HepG2 (cell line): ENCODE measurements around the gene AKR1B15.

ENCODE experiments used
- TAF1 ChIP-seq: sonication (generic); formaldehyde crosslinking; IDR thresholded peaks from 2 replicates; pipeline ENCODE4 v1.4.0; 2020; ENCODE audit warnings: missing genetic modification reagents
- TF ChIP-seq, protein P1 (sequence below): sonication (generic); formaldehyde crosslinking; IDR thresholded peaks from 2 replicates; pipeline ENCODE4 v1.4.0; 2020; ENCODE audit warnings: missing genetic modification reagents, borderline replicate concordance
- TF ChIP-seq, protein P2 (sequence below): sonication (generic); formaldehyde crosslinking; IDR thresholded peaks from 2 replicates; pipeline ENCODE4 v1.5.0; 2020; ENCODE audit warnings: mild to moderate bottlenecking, missing genetic modification reagents, moderate library complexity
- TF ChIP-seq, protein P3 (sequence below), 2 experiments: fragments of 450-650 bp in 1 of 2; sonication (generic) in 1 of 2; formaldehyde crosslinking; IDR thresholded peaks; 2 replicates each; pipeline versions ENCODE4 v1.5.0 to v1.8.0; 2020 to 2022; ENCODE audit warnings: mild to moderate bottlenecking in 1 of 2, missing genetic modification reagents in 1 of 2

DNA sequence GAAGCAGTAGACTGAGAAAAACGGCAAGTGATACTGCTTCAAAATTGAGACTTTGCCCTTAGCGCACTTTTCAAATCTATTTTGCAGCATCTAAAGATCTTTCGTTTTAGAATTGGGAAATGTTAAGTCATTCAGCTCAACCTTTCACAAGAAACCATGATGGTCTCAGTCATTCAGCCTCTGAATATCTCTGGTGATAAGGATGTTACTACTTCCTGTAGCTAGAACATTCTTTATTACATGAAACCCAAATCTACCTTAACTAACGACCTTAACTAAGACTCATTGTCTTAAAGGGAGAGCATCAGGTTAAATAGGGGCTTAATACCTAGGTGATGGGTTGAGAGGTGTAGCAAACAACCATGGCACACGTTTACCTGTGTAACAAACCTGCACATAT is 47.9 kb upstream of the AKR1B15 start:
- TF ChIP-seq, protein P1, sequence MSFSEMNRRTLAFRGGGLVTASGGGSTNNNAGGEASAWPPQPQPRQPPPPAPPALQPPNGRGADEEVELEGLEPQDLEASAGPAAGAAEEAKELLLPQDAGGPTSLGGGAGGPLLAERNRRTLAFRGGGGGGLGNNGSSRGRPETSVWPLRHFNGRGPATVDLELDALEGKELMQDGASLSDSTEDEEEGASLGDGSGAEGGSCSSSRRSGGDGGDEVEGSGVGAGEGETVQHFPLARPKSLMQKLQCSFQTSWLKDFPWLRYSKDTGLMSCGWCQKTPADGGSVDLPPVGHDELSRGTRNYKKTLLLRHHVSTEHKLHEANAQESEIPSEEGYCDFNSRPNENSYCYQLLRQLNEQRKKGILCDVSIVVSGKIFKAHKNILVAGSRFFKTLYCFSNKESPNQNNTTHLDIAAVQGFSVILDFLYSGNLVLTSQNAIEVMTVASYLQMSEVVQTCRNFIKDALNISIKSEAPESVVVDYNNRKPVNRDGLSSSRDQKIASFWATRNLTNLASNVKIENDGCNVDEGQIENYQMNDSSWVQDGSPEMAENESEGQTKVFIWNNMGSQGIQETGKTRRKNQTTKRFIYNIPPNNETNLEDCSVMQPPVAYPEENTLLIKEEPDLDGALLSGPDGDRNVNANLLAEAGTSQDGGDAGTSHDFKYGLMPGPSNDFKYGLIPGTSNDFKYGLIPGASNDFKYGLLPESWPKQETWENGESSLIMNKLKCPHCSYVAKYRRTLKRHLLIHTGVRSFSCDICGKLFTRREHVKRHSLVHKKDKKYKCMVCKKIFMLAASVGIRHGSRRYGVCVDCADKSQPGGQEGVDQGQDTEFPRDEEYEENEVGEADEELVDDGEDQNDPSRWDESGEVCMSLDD (CRISPR knock-in tag), result no peak
- TF ChIP-seq, protein P2, sequence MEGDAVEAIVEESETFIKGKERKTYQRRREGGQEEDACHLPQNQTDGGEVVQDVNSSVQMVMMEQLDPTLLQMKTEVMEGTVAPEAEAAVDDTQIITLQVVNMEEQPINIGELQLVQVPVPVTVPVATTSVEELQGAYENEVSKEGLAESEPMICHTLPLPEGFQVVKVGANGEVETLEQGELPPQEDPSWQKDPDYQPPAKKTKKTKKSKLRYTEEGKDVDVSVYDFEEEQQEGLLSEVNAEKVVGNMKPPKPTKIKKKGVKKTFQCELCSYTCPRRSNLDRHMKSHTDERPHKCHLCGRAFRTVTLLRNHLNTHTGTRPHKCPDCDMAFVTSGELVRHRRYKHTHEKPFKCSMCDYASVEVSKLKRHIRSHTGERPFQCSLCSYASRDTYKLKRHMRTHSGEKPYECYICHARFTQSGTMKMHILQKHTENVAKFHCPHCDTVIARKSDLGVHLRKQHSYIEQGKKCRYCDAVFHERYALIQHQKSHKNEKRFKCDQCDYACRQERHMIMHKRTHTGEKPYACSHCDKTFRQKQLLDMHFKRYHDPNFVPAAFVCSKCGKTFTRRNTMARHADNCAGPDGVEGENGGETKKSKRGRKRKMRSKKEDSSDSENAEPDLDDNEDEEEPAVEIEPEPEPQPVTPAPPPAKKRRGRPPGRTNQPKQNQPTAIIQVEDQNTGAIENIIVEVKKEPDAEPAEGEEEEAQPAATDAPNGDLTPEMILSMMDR (CRISPR knock-in tag), result no peak
- TF ChIP-seq, protein P3, sequence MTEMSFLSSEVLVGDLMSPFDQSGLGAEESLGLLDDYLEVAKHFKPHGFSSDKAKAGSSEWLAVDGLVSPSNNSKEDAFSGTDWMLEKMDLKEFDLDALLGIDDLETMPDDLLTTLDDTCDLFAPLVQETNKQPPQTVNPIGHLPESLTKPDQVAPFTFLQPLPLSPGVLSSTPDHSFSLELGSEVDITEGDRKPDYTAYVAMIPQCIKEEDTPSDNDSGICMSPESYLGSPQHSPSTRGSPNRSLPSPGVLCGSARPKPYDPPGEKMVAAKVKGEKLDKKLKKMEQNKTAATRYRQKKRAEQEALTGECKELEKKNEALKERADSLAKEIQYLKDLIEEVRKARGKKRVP (CRISPR knock-in tag; IDR thresholded peaks at IDR 0.05), result no peak
- no peak for TF ChIP-seq TAF1 (CRISPR knock-in tag)
